GM18870 (cell line): ENCODE data around the gene SLTM.
"Not testable (repeated sequence)": the region's sequence is repeated elsewhere in the genome, so short reads cannot be mapped to it uniquely, and the experiment has no call there.

Experiments
- ATAC-seq: cut with Tn5 transposase; IDR thresholded peaks from one replicate; pipeline ENCODE4 v1.9.1; 2021; ENCODE audit warnings: moderate library complexity; ENCODE audit not compliant: unreplicated experiment

SLTM gene

GRCh38 chr15:58933281-58934113 is at the start of gene SLTM:
TSS of gene SLTM (minus strand) at chr15:58933679. CDS start at chr15:58933565, 114 bp downstream.
- ATAC-seq = peak; percentile 59

- no peak for ATAC-seq
Observed at GRCh38 chr15:58983261-58983660, 49.8 kb upstream of the SLTM start.

DNA sequence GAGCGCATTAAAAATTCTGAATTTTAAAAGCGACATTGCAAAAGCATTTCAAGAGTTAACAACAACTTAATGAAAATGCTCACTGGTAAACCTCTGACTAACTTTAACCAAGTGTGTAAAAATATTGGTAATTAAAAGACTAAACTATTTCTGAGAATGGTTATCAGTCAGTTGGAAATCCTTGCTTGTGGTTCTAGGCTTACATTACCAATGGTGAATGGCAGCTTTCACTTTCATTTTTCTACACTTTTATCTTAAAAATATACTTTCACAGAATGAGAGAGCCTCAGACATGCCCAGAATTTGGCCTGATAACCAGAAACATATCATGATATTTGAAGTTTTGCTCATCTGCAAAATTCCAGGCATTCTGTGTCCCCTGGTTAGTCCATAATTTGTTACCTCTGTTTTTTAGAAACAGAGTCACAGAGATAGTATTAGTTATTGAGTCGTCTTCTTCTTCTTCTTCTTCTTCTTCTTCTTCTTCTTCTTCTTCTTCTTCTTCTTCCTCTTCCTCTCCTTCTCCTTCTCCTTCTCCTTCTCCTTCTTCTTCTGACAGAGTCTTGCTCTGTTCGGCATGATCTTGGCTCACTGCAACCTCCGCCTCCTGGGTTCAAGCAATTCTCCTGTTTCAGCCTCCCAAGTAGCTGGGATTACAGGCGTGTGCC is 48.5 kb upstream of the SLTM start:
- ATAC-seq = no peak

GRCh38 chr15:58980351-58980939 is 47.0 kb upstream of the SLTM start:
- ATAC-seq = no peak

DNA sequence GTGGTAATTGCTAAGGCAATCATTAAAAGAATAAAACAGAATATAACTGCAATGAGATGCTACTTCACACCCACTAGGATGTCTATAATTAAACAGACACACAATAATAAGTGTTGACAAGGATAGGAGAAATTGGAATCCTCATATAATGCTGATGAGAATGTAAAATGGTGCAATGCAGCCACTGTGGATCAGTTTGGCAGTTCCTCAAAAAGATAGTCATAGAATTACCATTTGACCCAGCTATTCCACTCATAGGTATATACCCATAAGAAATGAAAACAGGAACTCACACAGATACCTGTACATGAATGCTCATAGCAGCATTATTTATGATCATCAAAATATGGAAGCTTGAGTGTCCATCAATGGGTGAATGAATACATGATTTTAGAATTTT is 44.4 kb upstream of the SLTM start:
- no peak for ATAC-seq

GRCh38 chr15:58967479-58967878 is 34.0 kb upstream of the SLTM start:
- ATAC-seq = no peak

GRCh38 chr15:58966698-58967097 is 33.2 kb upstream of the SLTM start:
- no peak for ATAC-seq

DNA sequence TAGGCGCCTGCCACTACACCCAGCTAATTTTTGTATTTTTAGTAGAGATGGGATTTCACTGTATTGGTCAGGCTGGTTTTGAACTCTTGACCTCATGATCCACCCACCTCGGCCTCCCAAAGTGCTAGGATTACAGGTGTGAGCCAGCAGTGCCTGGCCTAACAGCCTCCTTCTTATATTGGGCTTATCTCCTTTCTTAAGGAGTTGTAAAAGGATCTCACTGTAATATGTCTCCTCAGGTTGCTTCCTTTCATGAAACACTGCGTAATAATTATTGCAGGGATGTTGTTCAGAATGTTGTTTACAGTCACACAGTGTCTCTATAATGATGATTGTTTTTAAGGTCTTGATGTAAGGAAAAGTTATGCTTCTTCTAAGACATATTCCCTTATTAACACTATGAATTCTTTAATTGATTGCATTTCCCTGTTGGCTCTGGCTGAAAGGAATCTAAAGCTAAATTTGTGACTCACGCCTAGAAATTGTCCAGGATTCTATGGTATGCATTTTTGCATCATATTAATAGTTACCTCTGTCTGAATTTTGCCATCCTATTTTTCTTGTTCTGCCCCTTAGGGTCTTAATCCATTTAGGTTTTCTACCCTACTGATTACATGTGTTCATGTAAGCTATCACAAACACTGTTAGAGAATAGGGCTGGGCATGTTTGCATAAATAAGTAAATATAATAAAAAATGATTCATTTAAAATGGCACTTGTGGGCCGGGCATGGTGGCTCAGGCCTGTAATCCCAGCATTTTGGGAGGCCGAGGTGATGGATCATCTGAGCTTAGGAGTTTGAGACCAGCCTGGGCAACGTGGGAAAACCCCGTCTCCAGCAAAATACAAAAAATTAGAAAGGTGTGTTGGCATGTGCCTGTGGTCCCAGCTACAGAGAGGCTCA is 29.4 kb upstream of the SLTM start:
- no peak for ATAC-seq

DNA sequence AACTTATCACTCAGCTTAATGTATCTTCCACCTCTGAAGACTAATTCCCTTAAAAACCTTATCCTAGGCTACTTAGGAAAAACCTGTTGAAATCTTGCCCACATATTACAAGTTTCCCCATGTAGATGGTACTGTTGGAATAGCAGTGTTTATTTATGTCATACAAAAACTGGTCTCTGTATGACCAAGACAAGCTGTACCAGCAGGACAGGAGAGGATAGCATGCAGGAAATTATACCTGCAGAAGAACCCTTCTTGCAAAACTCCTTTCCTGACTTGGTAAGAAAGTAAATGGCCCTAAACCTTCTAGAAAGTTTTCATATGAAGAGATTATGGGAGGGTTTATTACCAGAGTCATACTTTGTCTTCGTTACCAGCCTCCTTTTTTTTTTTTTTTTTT is 28.7 kb upstream of the SLTM start:
- no peak for ATAC-seq

DNA sequence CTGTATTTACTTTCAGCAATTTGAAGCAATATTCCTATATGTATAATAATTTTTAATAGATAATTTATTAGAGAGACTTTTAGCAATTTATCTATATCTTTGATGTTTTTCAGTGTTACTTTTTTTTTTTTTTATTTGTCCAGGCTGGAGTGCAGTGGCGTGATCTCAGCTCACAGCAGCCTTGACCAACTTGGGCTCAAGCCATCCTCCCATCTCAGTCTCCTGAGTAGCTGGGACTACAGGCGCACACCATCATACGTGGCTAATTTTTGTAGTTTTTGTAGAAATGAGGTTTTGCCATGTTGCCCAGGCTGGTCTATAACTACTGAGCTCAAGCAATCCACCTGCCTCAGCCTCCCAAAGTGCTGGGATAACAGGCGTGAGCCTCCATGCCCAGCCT is 25.3 kb upstream of the SLTM start:
- ATAC-seq = no peak

DNA sequence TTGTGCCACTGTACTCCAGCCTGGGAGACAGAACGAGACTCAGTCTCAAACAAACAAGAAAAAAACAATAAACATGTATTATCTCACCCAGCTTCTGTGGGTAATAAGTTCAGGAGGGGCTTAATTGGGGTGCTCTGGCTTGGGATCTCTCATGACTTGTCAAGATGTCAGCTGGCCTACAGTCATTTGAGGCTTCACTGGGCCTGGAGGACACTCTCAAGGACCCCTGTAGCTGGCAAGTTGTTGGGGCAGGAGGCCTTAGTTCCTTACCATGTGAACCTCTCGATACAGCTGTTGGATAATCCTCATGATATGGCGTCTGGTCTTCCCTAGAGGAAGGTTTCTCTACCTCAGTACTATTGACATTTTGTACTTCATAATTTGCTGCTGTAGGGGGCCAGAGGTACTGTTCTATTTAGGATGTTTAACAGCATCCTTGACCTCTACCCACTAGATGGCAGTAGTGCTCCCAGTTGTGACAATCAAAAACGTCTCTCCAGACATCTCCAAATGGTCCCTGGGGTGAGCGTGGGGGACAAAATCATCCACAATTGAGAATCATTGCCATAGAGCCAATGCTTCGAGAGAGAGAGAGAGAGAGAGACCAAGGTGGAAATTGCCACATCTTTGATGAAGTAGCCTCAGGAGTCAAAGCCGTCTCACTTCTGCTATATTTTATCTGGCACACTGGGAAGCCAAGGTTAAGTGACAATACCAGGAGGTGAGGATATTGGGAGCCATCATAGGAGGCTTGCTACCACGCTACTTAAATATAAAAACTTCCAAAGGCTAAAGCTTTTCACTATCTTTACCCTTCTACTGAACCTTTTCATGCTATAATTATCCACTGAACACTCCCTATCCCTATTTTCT is 23.9 kb upstream of the SLTM start:
- peak; percentile 50 for ATAC-seq

- ATAC-seq = no peak
Observed at GRCh38 chr15:58952751-58953150, 19.3 kb upstream of the SLTM start.

GRCh38 chr15:58951388-58952007 is 18.0 kb upstream of the SLTM start:
- no peak for ATAC-seq

DNA sequence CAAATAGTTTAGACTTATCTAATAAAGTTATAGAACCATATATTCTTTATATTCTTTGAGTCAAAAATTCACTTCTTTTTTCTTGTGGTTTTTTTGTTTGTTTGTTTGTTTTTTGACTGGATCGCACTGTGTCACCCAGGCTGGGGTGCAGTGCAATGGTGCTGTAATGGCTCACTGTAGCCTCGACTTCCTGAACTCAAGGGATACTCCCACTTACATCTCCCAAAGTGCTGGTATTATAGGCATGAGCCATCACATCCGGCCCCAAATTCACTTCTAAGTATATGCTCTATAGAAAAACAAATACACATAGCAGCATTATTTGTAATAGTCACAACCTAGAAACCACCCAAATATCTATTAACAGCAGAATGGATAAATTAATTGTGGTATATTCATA is 13.7 kb upstream of the SLTM start:
- ATAC-seq = no peak

GRCh38 chr15:58934974-58935373 is 1.5 kb upstream of the SLTM start:
- not testable (repeated sequence) for ATAC-seq

- ATAC-seq = no peak
Observed at GRCh38 chr15:58934521-58934920, 1.0 kb upstream of the SLTM start.

DNA sequence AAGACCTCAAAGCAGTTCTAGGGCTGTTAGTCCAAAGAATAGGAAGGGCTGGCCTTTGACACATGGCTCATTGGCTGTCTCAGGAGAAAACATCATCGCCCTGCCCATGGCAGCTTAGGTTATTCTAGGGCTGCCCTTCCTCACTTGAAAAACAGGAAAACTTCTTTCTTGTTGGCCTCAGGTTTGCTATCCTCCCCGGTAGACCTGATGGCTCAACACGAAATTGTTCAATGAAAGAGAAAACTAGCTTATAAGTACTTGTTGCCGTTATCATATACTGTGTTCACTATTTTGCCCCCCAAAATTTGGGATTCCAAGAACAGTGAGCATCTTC is 602 bp upstream of the SLTM start:
- ATAC-seq = no peak

DNA sequence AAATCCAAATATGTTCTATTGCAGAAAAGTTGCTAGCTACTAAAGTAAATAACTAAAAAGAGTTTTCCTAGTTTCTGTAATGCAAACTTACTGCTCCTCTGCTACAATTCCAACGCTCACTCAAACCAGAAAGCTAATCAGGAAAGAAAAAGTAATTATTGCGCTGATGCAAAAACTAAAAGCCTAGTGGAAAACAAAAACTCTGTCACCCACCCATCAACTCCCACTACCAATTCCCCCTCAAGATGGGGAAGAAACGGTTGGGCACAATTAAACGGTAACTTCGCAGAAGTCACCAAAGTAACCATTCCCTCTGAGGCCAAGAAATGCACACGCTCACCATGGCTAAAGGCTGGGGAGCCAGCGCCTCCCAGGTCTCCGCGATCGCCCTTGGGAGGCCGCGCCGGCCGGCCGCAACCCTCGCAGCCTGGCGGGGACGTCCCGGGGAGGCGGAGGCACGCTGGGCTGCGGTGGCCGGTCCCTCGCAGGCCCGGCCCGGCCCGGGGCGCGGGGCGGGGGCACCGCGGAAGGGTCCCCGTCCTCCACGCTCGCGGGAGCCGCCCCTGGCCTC is 684 bp downstream of the SLTM start:
- peak; percentile 15 for ATAC-seq

DNA sequence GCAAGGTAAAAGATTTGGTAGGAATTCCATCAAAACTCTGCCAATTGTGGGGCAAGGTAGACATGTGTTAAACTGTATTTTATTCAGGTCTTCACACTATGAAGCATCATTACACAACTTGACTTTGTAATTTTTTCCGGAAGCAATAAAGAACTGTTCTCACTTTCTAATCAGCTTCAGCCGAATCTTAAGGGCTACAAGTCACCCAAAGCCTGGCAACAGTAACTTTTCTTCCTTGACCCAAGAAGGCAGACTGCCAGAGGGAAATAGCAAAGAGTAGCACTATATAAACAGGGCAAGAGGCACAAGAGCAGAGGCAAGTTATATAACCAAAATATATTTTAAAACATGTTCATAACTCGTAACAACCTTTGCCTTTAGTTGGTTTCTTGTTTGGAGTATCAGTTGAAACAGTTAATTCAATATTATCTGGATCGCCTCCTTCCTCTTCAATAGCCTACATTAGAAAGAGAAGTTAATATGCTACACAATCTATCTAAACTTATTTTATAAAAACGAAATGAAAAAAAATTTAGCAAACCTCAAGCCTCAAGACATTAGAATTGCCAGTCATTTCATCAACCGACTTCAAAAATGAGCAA is 1.4 kb downstream of the SLTM start:
- ATAC-seq = no peak
